ENCODE data around the gene MT1G.
"Not testable (repeated sequence)": the region's sequence is repeated elsewhere in the genome, so short reads cannot be mapped to it uniquely, and the experiment has no call there.

MT1G gene

DNA sequence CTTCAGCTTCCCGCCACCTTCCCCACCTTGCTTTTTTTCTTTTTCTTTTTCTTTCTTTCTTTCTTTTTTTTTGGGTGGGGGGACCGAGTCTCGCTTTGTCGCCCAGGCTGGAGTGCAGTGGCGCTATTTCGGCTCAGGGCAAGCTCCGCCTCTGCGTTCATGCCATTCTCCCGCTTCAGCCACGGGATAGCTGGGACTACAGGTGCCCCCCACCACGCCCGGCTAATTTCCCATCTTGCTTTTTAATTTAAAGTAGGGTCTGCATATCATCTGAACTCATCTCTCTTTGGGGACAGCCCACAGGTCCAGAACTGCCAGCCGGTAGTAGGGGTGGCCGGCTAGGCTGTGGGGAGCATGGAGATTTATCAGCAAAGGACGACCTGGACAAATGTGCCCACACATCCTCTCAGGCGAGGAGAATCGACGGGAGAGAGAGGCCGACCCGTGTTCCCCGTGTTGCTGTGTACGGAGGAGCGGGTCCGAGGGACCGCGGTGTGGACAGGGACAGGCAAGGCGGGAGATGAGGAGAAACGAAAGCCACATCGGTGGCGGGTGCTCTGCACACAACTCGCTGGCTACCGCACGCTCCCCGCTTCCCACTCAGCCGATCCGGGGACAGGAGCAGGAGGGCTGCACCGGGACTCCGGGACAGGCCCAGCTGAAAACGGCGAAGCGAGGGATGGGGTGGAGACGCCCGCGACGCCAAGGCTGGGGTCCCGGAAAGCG is 33.0 kb downstream of the MT1G start:
- DNase-seq: no peak

DNA sequence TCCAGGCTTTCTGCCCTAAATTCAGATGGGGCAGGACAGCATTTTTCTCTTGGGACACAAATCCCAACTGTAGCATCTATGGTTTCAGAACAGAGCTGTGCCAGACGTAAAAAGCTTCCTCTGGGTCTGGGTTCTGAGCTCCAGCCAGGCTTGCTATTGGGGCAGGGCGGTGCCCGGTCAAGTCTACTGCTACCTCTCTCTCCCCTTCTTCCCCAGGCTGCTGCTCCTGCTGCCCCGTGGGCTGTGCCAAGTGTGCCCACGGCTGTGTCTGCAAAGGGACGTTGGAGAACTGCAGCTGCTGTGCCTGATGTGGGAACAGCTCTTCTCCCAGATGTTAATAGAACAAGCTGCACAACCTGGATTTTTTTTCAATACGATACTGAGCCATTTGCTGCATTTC is 34.3 kb downstream of the MT1G start:
- DNase-seq: no peak

DNA sequence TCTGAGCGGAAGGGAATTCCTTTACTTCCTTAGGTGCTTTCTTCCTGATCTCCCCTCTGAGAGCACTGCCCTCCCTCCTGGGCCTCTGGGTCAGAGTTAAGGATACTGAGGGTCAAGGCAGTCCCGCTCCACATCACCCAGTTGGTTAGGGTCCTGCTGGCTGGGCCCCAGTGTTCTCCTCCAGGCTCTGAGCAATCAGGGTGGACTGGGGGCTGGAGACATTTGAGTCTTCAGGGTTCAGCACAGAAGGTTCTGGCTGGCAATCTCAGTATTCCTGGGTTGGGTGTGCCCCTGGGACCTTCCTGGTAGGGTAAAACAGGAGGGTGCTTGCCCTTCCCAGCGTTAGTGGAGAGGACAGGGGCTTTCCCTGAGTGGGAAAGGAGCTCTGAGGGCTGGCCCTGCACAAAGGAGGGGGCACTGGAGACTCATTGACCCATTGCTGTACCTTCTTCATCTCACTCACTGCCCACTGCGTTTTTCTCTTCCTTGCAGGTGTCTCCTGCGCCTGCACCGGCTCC is 35.0 kb downstream of the MT1G start:
- DNase-seq: no peak

DNA sequence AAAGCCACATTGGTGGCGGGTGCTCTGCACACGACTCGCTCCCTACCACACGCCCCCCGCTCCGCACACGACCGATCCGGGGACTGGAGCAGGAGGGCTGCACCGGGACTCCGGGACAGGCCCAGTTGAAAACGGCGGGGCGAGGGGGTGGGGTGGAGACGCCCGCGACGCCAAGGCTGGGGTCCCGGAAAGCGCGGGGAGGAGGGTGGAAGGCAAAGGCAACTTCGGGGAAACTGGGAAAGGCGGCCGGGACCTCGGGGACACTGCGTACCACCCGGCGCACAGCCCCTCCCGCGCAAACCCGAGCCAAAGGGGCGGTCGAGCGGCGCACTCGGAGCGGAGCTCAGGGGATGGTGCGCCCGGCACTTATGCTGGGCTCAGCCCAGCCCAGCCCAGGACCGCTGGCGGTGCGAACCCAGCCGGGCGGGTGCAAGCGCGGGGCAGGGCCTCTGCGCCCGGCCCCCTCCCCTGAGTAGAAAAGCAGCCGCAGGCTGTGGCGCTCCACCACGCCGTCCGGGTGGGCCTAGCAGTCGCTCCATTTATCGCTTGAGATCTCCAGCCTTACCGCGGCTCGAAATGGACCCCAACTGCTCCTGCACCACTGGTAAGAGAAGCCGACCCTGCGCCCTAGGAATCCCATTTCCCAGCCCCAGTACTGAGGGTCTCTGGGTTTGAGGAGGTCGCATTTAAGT is 35.6 kb downstream of the MT1G start, which contains the start of gene MT1M:
TSS of gene MT1M (plus strand) at position 504 of the 692 bp plus-strand sequence. CDS start at position 577, 73 bp downstream.
- no peak for DNase-seq

DNA sequence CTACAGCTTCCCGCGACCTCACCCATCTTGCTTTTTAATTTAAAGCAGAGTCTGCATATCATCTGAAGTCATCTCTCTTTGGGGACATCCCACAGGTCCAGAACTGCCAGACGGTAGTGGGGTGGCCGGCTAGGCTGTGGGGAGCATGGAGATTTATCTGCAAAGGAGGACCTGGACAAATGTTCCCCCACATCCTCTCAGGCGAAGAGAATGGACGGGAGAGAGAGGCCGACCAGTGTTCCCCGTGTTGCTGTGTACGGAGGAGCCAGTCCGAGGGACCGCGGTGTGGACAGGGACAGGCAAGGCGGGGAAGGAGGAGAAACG is 36.1 kb downstream of the MT1G start:
- DNase-seq: no peak

DNA sequence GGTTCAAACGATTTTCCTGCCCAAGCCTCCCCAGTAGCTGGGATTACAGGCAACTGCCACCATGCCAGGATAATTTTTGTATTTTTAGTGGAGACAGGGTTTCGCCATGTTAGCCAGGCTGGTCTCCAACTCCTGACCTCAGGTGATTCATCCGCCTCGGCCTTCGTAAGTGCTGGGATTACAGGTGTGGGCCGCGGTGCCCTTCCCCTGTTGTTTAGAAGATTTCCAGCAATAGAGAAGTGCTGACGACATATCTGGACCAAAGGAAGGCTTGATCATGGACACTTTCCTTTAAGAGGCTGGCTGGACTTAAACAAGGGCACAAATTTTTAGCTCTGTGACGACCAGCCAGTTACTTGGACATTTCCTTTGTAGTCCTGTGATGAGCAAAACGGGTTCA is 36.7 kb downstream of the MT1G start:
- no peak for DNase-seq

DNA sequence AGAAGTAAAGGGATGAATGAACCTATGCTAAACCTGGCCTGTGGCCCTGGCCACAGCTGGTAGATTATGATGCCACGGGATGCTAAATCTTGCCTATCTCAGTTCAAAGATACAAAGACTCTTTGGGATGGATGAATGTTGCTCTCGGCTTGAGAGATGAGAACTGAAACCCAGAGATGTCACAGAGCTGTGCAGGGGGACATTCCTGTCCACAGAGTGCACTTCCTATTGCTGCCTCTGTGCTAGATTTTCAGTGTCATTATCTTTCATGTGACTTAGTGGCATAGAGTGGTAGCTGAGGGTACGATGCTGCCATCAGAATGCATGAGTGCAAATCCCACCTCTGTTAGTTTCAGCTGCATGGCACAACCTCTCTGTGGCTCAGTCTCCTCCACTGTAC is 37.7 kb downstream of the MT1G start:
- DNase-seq: no peak

DNA sequence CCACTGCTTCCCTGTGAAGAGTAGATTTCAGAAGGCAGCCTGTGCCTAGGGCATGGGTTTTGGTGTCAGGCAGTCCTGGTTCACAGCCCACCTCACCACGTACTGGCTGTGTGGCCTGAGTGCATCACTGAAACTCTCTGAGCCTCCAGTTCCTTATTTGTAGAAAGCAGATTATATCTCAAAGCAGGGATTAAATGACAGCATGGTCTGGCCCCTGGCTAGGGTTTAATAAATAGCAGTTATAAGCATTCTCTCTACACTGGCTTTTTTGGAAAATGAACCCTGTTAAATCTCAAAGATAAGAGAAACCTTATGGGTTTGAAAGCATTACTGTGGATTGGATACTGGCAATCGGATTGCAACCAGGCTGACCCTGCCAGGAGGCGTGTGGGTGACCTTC is 38.3 kb downstream of the MT1G start:
- no peak for DNase-seq

DNA sequence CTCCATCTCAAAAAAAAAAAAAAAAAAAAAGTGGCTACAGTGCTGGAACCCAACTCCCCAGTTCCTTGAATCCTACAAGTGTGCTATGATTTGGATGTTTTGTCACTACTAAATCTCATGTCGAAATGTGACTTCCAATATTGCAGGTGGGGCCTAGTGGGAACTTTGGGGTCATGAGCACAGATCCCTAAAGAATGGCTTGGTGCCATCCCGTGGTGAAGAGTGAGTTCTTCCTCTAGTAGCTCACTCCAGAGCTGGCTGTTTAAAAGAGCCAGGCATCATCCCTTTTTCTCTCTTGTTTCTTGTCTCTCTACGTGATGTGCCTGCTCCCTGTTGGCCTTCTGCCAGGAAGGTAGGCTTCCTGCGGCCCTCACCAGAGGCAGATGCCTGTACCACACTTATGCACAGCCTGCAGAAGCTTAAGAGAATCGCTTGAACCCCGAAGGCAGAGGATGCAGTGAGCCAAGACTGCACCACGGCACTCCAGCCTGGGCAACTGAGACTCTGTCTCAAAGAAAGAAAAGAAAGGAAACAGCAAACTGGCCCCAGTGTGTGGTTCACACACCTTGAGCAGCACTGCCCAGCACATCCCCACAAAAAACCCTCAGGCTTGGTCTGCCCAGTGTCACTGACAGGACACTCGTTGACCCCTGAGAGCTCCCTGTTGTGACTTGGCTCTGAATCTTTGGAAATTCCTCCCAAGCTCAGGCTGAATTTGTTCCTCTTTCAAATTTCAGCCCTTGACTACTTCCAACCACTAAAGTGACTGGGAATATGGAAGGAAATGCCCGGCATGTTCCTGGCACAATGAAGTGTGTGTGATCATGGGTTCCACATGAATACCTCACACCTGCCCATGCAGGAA is 39.1 kb downstream of the MT1G start:
- DNase-seq: no peak

DNA sequence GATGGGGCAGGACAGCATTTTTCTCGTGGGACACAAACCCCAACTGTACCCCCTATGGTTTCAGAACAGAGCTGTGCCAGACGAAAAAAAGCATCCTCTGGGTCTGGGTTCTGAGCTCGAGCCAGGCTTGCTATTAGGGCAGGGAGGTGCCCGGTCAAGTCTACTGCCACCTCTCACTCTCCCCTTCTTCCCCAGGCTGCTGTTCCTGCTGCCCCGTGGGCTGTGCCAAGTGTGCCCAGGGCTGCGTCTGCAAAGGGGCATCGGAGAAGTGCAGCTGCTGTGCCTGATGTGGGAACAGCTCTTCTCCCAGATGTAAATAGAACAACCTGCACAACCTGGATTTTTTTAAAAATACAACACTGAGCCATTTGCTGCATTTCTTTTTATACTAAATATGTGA is 41.2 kb downstream of the MT1G start:
- DNase-seq: no peak

DNA sequence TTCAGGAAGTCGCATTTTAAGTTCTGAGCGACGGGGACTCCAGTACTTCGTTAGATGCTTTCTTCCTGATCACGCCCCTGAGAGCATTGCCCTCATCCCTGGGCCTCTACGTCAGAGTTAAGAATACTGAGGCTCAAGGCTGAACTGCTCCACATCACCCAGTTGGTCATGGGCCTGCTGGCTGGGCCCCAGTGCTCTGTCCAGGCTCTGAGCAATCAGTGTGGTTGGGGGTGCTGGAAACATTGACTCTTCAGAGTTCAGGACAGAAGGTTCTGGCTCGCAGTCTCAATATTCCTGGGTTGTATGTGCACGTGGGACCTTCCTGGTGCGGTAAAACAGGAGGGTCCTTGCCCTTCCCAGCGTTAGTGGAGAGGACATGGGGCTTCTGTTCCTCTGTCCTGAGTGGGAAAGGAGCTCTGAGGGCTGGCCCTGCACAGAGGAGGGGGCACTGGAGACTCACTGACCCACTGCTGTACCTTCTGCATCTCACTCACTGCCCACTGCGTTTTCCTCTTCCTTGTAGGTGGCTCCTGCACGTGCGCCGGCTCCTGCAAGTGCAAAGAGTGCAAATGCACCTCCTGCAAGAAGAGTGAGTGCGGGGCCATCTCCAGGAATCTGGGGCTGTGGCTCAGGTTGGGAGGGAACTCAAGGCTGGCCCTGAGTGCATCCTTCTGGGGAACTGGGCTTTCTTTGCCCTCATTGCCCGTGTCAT is 41.8 kb downstream of the MT1G start:
- DNase-seq: no peak

DNA sequence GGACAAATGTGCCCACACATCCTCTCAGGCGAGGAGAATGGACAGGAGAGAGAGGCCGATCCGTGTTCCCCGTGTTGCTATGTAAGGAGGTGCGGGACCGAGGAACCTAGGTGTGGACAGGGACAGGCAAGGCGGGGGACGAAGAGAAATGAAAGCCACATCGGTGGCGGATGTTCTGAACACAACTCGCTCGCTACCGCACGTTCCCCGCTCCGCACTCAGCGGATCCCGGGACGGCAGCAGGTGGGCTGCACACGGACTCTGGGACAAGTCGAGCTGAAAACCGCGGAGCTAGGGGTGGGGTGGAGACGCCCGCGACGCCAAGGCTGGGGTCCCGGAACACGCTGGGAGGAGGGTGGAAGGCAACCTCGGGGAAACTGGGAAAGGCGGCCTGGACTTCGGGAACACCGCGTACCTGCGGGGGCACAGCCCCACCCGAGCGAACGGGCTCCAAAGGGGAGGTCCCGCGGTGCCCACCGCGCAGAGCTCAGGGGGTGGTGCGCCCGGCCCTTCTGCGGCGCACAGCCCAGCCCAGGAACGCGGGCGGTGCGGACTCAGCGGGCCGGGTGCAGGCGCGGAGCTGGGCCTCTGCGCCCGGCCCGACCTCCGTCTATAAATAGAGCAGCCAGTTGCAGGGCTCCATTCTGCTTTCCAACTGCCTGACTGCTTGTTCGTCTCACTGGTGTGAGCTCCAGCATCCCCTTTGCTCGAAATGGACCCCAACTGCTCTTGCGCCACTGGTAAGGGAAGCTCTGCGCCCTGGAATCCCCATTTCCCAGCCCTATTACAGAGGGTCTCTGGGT is 42.5 kb downstream of the MT1G start, which contains the start of gene MT1E:
TSS of gene MT1E (plus strand) at position 642 of the 803 bp plus-strand sequence. CDS start at position 713, 71 bp downstream.
- DNase-seq: peak; percentile 15

DNA sequence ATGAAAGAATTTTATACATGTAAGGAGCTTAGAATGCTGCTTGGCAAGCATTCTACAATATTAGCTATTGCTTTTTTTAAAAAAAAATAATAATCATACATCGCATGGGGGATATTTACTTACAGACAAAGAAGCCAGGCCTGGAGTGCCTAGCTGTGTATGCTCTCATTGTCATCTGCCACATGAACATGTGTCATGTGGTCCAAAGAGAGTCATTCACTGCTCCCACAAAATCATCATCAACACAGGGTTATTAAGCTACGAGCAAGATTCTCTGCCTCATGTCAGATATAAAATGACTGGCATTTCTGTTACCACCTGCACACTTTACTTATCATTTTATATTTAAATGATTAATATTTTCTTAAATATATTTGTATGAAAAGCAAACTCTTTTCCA is 44.2 kb downstream of the MT1G start:
- no peak for DNase-seq

DNA sequence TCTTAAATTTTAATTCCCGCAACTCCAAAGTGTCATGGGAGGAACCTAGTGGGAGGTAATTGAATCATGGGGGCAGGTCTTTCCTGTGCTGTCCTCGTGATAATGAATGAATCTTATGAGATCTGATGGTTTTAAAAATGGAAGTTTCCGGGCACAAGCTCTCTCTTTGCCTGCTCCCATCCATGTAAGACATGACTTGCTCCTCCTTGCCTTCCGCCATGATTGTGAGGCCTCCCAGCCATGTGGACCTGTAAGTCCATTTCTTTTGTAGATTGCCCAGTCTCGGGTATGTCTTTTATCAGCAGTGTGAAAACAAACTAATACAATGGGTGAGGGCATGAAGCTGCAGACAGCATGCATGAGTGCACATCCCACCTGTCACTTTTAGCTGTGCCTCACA is 44.7 kb downstream of the MT1G start:
- DNase-seq: not testable (repeated sequence)

DNA sequence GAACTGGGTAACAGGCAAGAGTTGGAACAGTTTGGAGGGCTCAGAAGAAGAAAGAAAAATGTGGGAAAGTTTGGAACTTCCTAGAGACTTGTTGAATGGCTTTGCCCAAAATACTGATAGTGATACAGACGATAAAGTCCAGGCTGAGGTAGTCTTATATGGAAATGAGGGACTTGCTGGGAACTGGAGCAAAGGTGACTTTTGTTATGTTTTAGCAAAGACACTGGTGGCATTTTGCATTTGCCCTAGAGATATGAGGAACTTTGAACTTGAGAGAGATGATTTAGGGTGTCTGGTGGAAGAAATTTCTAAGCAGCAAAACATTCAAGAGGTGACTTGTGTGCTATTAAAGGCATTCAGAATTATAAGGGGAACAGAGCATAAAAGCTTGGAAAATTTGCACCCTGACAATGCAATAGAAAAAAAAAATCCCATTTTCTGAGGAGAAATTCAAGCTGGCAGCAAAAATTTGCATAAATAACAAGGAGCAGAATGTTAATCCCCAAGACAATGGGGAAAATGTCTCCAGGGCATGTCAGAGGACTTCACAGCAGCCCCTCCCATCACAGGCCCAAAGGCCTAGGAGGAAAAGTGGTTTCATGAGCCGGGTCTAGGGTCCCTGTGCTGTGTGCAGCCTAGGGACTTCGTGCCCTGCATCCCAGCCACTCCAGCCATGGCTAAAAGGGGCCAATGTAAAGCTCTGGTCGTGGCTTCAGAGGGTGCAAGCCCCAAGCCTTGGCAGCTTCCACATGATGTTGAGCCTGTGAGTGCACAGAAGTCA is 46.0 kb downstream of the MT1G start:
- DNase-seq: not testable (repeated sequence)

DNA sequence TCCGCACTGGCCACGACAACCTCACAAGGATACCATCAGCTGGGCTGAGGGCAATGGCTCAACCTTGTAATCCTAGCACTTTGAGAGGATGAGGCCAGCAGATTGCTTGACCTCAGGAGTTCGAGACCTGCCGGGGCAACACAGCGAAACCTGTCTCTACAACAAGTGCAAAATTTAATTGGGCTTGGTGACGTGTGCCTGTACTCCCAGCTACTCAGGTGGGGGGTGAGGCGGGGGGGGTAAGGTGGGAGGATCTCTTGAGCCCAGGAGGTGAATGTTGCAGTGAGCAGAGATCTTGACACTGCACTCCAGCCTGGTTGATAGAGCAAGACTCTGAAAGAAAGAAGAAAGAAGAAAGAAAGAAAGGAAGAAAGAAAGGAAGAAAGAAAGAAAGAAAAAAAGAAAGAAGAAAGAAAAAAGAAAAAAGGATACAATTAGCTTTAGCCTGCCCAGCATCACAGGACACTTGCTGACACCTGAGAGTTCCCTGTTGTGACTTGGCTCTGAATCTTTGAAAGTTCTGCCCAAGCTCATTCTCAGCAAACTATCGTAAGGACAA is 47.4 kb downstream of the MT1G start:
- DNase-seq: no peak

DNA sequence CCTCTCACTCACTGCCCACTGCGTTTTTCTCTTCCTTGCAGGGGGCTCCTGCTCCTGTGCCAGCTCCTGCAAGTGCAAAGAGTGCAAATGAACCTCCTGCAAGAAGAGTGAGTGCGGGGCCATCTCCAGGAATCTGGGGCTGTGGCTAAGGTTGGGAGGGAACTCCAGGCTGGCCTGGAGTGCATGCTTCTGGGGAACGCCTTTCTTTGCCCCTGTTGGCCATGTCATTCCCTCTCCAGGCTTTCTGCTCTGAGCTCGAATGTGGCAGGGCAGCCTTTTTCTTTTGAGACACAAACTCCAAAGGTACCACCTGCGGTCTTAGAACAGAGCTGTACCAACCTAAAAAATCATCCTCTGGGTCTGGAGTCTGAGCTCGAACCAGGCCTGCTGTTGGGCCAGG is 49.7 kb downstream of the MT1G start:
- no peak for DNase-seq

DNA sequence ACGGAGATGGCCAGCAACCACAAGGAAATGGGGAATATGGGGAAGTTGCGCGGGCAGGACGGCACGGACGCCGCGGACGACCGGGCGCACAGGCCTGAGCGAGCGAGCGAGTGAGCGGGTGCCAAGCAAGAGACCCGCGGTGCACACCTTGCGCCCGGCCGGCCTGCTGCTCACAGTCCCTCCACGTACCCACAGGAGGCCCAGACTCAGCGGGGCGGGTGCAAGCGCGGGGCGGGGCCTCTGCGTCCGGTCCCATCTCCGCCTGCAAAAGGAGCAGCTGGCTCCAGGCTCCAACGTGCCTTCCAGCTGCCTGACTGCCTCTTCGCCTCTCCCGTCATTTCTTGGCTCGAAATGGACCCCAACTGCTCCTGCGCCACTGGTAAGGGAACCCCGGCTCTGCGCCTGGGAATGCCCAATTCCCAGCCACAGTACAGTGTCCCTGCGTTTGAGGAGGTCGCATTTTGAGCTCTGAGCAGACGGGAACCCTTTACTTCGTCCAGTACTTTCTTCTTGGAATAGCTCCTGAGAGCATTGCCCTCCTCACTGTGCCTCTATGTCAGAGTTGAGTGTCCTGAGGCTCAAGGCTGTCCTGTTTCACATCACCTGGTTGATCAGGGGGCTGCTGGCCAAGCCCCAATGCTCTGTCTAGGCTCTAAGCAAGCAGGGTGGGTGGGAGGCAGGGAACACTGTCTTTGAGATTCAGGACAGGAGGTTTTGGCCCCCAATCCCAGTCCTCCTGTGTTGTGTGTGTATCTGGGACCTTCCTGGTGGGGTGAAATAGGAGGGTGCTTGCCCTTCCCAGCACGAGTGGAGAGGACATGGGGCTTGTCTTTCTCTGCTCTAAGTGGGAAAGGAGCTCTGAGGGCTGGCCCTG is 50.4 kb downstream of the MT1G start:
- no peak for DNase-seq

All from CD4-positive, alpha-beta T cell treated with Interferon gamma for 1 hour (primary cell).